Measurements from ENCODE around the gene KRT73.

Gene KRT73

DNA sequence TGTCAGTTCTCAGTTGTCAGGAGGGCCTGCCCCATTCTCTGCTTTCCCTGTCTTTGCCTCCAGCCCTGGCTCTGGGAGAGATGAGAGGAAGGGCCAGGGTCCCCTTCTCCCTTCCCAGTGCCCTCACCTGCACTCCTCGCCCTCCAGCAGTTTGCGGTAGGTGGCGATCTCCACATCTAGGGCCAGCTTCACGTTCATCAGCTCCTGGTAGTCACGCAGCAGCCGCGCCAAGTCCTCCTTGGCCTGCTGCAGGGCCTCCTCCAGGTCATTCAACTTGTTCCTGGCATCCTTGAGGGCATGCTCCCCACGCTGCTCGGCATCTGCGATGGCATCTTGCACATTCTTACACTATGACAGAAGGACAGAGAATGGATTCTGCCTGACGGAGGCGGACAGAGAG lies 28.3 kb upstream of the KRT73 start:
- DNase-seq (ENCODE audit: extremely low read depth, low read depth), result no peak
- no peak for TF ChIP-seq CTCF (IDR thresholded peaks at IDR 0.05; ENCODE audit: low read depth, low read length)

DNA sequence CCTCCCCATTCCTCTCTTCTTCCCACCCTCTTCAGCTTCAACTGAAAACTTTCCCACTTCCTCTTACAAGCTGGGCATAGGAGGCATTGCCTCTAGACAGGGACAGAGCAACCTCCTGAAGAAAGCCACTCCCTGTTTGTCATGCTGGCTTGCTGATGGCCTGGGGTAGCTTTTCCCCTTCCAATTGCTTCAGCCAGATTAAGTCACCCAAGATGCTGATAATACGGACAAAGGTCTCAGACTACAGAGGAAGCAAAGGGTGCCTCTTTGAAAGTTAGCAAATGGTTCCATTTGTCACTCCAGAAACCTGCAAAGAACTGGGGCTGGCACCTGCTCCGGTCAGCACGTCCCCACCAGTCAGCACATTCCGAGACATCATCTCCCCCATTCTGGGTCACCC lies 27.6 kb upstream of the KRT73 start:
- TF ChIP-seq CTCF (IDR thresholded peaks at IDR 0.05; ENCODE audit: low read depth, low read length), result no peak
- DNase-seq (ENCODE audit: extremely low read depth, low read depth), result no peak

DNA sequence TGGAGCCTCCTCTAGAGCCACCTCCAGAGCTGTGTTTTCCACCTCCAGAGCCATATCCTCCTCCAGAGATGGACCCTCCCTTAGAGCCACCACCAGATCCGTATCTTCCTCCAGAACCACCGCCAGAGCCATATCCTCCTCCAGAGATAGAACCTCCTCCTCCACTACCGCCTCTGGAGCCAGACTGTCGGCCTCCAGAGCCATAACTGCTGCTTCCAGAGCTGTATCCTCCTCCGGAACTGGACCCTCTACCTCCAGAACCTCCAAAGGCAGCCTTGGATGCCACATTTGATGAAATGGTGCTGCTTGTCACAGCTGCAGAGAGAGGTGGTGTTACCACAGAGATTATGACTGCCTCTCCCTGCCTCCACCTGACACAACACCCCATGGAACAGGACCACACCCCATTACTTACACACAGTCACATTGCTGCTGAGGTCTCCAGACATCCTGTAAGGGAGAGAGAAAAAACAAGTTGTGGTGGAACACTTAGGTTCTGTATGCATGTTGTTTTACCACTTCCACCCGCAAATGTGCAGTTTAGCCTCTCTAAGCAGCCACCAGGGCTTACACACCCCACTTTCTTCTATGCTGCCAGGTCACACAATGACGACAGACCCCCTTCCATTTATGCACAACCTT lies 26.9 kb upstream of the KRT73 start:
- DNase-seq (ENCODE audit: extremely low read depth, low read depth), result no peak
- TF ChIP-seq CTCF (IDR thresholded peaks at IDR 0.05; ENCODE audit: low read depth, low read length), result no peak

- TF ChIP-seq CTCF (IDR thresholded peaks at IDR 0.05; ENCODE audit: low read depth, low read length), result no peak
- no peak for DNase-seq (ENCODE audit: extremely low read depth, low read depth)
These were observed 25.7 kb upstream of the KRT73 start for GRCh38 chr12:52644078-52644415.

DNA sequence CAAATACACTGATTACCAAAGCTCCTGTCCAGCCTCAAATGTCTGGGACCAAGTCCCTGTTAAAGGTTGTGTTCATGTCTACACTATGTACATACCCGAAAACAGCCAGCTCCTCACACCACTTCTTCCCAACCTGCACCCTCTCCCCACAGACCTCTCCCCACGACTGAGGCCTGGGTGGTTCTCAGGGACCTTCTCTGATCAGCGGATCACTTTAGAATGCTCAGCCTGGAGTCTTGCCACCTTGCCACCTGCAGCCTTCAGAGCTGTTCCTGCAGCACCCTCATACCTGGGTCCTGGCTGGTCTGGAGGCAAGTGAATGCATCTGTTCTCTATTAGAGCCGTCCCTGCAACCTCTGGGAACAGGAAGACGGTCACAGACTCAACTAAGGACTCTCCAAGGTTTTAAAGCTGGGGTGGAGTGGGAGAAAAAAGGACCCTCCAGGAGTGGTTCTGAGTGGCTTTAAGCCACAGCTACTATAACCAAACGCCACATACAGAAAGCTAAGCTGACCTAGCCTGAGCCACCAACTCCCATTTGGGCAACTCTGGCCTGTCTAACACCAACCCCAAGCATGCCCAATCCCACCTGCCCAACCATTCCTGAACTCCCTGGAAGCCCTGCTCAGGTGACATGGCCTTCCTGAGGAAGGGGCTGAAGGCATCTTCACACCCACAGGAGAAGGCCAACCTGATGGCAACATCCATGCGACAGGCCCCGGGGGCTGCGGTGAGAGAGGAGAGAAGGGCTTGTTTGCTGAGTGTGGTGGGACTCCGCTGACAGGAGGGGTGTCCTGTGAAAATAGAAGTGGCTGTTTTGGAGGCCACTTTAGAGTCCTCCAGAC lies 25.1 kb upstream of the KRT73 start:
- no peak for TF ChIP-seq CTCF (IDR thresholded peaks at IDR 0.05; ENCODE audit: low read depth, low read length)
- no peak for DNase-seq (ENCODE audit: extremely low read depth, low read depth)

GRCh38 chr12:52641468-52641867 lies 23.1 kb upstream of the KRT73 start:
- no peak for DNase-seq (ENCODE audit: extremely low read depth, low read depth)
- TF ChIP-seq CTCF (IDR thresholded peaks at IDR 0.05; ENCODE audit: low read depth, low read length), result no peak

DNA sequence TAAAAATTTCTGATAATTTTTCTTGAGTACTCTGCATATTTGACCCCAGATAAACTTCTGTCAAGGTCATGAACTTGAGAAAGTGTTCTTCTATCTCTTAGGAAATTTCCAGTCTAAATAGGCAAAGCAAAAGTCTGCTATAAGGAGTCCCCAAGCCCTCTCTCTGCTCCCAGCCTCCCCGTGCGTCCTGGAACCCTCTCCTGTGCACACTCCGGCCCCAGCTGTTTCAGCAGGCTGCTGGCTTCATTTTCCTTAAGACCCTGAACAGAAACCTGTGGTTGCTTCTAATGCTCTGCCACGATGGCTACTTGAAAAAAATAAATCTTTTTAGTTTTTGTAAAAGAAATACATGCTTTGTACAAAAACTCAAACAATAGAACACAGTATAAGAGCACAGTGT lies 18.9 kb upstream of the KRT73 start:
- DNase-seq (ENCODE audit: extremely low read depth, low read depth), result no peak
- TF ChIP-seq CTCF (IDR thresholded peaks at IDR 0.05; ENCODE audit: low read depth, low read length), result no peak
